Trophoblast cell (in vitro differentiated cells and primary cell): ENCODE data around the gene CENPO.

Source experiments
- DNase-seq, 2 donors: peaks; one replicate each; pipeline ENCODE4 v3.0.0-alpha.2; 2016
- H2AFZ ChIP-seq: 2 replicates; pipeline ENCODE4 v1.6.1; 2013; ENCODE audit warnings: low read length, moderate library complexity, mild to moderate bottlenecking; ENCODE audit not compliant: insufficient read depth, poor library complexity
- H2AK5ac ChIP-seq: 2 replicates; pipeline ENCODE4 v1.6.1; 2013; ENCODE audit warnings: mild to moderate bottlenecking, low read length
- H2BK120ac ChIP-seq: 2 replicates; pipeline ENCODE4 v1.6.1; 2013; ENCODE audit warnings: low read length, mild to moderate bottlenecking, moderate library complexity; ENCODE audit not compliant: insufficient read depth, poor library complexity
- H2BK12ac ChIP-seq: 2 replicates; pipeline ENCODE4 v1.6.1; 2013; ENCODE audit warnings: mild to moderate bottlenecking, low read length, moderate library complexity
- H2BK5ac ChIP-seq: 2 replicates; pipeline ENCODE4 v1.6.1; 2013; ENCODE audit warnings: low read length, low read depth, moderate library complexity, mild to moderate bottlenecking; ENCODE audit not compliant: poor library complexity
- H3K14ac ChIP-seq: 2 replicates; pipeline ENCODE4 v1.6.1; 2013; ENCODE audit warnings: mild to moderate bottlenecking, low read length
- H3K18ac ChIP-seq: 2 replicates; pipeline ENCODE4 v1.6.1; 2013; ENCODE audit warnings: mild to moderate bottlenecking, low read length
- H3K23ac ChIP-seq: 2 replicates; pipeline ENCODE4 v1.6.1; 2013; ENCODE audit warnings: low read length
- H3K27ac ChIP-seq: 2 replicates; pipeline ENCODE4 v1.5.1; 2013; ENCODE audit warnings: low read depth, mild to moderate bottlenecking, inconsistent platforms, low read length, moderate library complexity
- H3K27me3 ChIP-seq: 2 replicates; pipeline ENCODE4 v1.6.1; 2013; ENCODE audit warnings: inconsistent platforms, mild to moderate bottlenecking, low read length, moderate library complexity; ENCODE audit not compliant: insufficient read depth
- H3K36me3 ChIP-seq, 2 experiments: 1 replicate in 1 of 2; 2 replicates in 1 of 2; pipeline ENCODE4 v1.6.1; 2013; ENCODE audit warnings: low read length in 2 of 2, mild to moderate bottlenecking in 2 of 2, moderate library complexity in 1 of 2; ENCODE audit not compliant: insufficient read depth in 2 of 2, control insufficient read depth in 1 of 2
- H3K4ac ChIP-seq: 2 replicates; pipeline ENCODE4 v1.6.1; 2013; ENCODE audit warnings: low read depth, mild to moderate bottlenecking, low read length, moderate library complexity
- H3K4me1 ChIP-seq, 2 experiments: 1 replicate in 1 of 2; 2 replicates in 1 of 2; pipeline ENCODE4 v1.6.1; 2013; ENCODE audit warnings: low read length in 2 of 2, mild to moderate bottlenecking in 2 of 2, moderate library complexity in 1 of 2; ENCODE audit not compliant: insufficient read depth in 2 of 2, control insufficient read depth in 1 of 2
- H3K4me2 ChIP-seq: 2 replicates; pipeline ENCODE4 v1.6.1; 2013; ENCODE audit warnings: inconsistent platforms, mild to moderate bottlenecking, low read length, moderate library complexity
- H3K4me3 ChIP-seq: 2 replicates; pipeline ENCODE4 v1.5.1; 2013; ENCODE audit warnings: mild to moderate bottlenecking, low read depth, low read length, inconsistent platforms
- H3K79me1 ChIP-seq: one replicate; pipeline ENCODE4 v1.6.1; 2013; ENCODE audit warnings: low read length
- H3K79me2 ChIP-seq: 2 replicates; pipeline ENCODE4 v1.6.1; 2013; ENCODE audit warnings: low read length, mild to moderate bottlenecking; ENCODE audit not compliant: control insufficient read depth, insufficient read depth, poor library complexity
- H3K9ac ChIP-seq: 2 replicates; pipeline ENCODE4 v1.6.1; 2013; ENCODE audit warnings: mild to moderate bottlenecking, low read length
- H3K9me3 ChIP-seq: 2 replicates; pipeline ENCODE4 v1.6.1; 2013; ENCODE audit warnings: low read depth, mild to moderate bottlenecking, control low read depth, inconsistent platforms, low read length; ENCODE audit not compliant: insufficient read depth
- H4K12ac ChIP-seq: 2 replicates; pipeline ENCODE4 v1.6.1; 2013; ENCODE audit warnings: low read depth, mild to moderate bottlenecking, low read length, moderate library complexity
- H4K8ac ChIP-seq: 2 replicates; pipeline ENCODE4 v1.6.1; 2013; ENCODE audit warnings: low read depth, mild to moderate bottlenecking, low read length, moderate library complexity
- H4K91ac ChIP-seq: one replicate; pipeline ENCODE4 v1.6.1; 2013; ENCODE audit warnings: low read depth, mild to moderate bottlenecking, low read length, moderate library complexity
- WGBS: extraction: QIAGEN DNeasy Blood & Tissue Kit; methylation state at CpG from one replicate; pipeline ENCODE4 v1.1.7; 2013; ENCODE audit warnings: missing lambda C conversion rate; ENCODE audit not compliant: insufficient read length, insufficient coverage; ENCODE audit errors: extremely low coverage; 5-methylcytosine and 5-hydroxymethylcytosine counted together

Gene CENPO

DNA sequence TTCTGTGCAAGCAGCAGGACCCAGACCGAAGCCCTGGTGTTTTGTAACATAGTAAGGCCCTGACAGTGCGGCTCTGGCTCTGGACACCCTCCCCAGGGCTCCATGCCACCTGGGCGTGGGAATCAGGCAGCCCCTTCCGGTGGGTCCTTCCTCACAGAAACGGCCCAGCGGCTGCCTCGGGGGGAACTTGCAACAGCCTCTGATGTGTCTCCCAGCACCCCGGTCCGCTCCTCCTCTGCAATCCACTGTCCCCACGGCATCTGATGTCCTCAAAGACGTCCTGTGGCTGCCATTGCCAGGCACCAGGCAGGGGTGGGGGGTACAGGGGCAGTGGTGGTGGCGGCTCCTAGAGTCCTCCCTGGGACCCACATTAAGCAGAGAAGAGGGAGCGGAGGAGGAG lies 58.8 kb downstream of the CENPO start:
- Histone ChIP-seq H3K14ac (no peak overlapping the region), H3K23ac (no peak overlapping the region), H4K91ac (no peak overlapping the region), H2BK120ac (no peak overlapping the region), H3K18ac (no peak overlapping the region), H3K9ac (no peak overlapping the region), H3K36me3 (no peaks in the 10 kb centered on the region), H3K4me2 (no peak overlapping the region), H4K8ac (no peak overlapping the region), H3K4me1 (peaks cover 6% of the 10 kb centered on the region in 2 experiments), H3K79me2 (no peaks in the 10 kb centered on the region), H3K4me3 (no peak overlapping the region), H3K9me3 (peaks cover 13% of the 10 kb centered on the region), H3K27me3 (no peaks in the 10 kb centered on the region), H3K4ac (no peak overlapping the region), H2BK12ac (no peak overlapping the region), H2BK5ac (no peak overlapping the region), H3K79me1 (no peaks in the 10 kb centered on the region), H2AFZ (no peak overlapping the region), H2AK5ac (no peak overlapping the region), H4K12ac (no peak overlapping the region), H3K27ac (no peak overlapping the region)
- WGBS: no CpG with 5 or more reads among the region's 13 CpGs
- no peak for DNase-seq

DNA sequence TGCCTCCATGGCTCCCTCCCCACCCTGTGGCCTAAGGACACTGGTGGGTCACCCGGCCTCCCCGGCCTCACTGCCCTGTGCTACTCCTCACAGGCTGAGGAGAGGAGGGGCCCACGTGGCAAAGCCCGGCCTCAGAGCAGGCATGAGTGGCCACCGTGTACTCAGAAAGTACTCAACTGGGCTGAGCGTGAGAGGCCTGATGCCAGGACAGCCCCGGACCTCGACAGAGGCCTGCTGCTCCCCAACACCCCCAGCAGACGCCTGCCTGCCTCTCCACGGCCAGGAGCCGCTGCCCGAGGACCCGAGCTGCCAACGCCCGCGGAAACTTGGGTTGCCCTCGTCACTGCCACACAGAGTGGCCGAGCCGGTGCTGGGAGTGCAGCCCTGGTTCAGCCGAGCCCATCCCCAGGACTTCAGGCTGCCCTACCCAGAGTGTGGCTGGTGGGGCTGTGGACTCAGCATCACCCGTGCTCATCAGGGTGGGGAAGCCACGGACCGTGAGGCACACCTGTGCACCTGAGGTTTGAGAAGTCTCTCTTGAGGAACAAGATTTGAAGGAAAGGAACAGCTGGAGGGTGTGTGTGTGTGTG lies 59.3 kb downstream of the CENPO start:
- H3K4me1 ChIP-seq: peaks cover 6% of the 10 kb centered on the region in 2 experiments
- H3K14ac ChIP-seq: no peak overlapping the region
- H3K4me3 ChIP-seq: no peak overlapping the region
- H4K8ac ChIP-seq: no peak overlapping the region
- H3K36me3 ChIP-seq: no peaks in the 10 kb centered on the region
- no peaks in the 10 kb centered on the region for H3K27me3 ChIP-seq
- H3K79me2 ChIP-seq: no peaks in the 10 kb centered on the region
- no peaks in the 10 kb centered on the region for H3K79me1 ChIP-seq
- no peak overlapping the region for H2AFZ ChIP-seq
- no peak overlapping the region for H3K27ac ChIP-seq
- H2BK5ac ChIP-seq: no peak overlapping the region
- H3K9me3 ChIP-seq: peaks cover 10% of the 10 kb centered on the region
- no peak overlapping the region for H3K4ac ChIP-seq
- no peak overlapping the region for H2AK5ac ChIP-seq
- H4K91ac ChIP-seq: no peak overlapping the region
- H3K9ac ChIP-seq: no peak overlapping the region
- no peak overlapping the region for H2BK12ac ChIP-seq
- DNase-seq: no peak
- no peak overlapping the region for H4K12ac ChIP-seq
- H3K23ac ChIP-seq: no peak overlapping the region
- WGBS: no CpG with 5 or more reads among the region's 23 CpGs
- H3K18ac ChIP-seq: no peak overlapping the region
- H2BK120ac ChIP-seq: no peak overlapping the region
- no peak overlapping the region for H3K4me2 ChIP-seq

DNA sequence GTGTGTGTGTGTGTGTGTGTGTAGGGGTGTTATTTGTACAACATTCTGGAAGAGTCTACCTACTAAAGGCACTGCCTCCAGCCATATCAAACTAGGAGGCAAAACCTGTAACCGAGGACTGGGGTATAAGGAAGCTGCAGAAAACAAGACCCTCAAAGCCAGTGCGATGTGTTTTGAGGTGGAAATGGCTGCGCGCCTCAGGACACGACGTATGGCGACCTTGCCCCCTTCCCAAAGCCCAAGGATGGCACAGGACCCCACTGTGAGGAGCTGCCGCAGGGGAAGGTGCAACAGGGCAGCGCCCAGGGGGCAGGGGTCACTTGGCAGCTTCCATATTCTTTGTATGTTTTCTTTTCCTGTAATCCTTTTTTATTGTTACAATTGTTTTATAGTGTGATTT lies 59.8 kb downstream of the CENPO start:
- WGBS: no CpG with 5 or more reads among the region's 9 CpGs
- Histone ChIP-seq H3K23ac (no peak overlapping the region), H3K14ac (no peak overlapping the region), H3K4me3 (no peak overlapping the region), H3K9me3 (peaks cover 8% of the 10 kb centered on the region), H4K12ac (no peak overlapping the region), H3K36me3 (no peaks in the 10 kb centered on the region), H2BK12ac (no peak overlapping the region), H3K4me1 (peaks cover 6% of the 10 kb centered on the region in 2 experiments), H2BK5ac (no peak overlapping the region), H2AK5ac (no peak overlapping the region), H4K91ac (no peak overlapping the region), H3K9ac (no peak overlapping the region), H2AFZ (no peak overlapping the region), H3K79me1 (no peaks in the 10 kb centered on the region), H3K79me2 (no peaks in the 10 kb centered on the region), H2BK120ac (no peak overlapping the region), H3K4me2 (no peak overlapping the region), H4K8ac (no peak overlapping the region), H3K18ac (no peak overlapping the region), H3K27ac (no peak overlapping the region), H3K4ac (no peak overlapping the region), H3K27me3 (no peaks in the 10 kb centered on the region)
- DNase-seq: no peak

DNA sequence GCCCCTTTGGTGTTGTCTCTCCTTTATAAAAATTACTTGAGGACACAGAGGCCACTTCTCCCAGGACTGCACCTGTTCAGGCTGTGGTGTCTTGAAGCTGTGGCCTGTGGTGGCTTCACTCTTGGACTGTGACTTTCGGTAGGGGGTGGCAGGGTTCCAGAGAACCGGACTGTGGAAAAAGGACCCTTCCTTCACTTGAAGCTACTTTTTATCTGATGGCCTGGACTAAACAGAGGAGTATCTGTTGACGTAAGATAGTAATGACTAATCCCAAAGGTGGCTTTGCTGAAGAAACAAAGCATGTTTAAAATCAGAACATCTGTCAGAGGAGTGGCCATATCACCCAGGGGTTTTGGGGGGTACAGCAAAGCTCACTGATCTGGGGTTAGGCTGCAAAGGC lies 60.8 kb downstream of the CENPO start:
- Histone ChIP-seq H3K27ac (no peak overlapping the region), H2BK120ac (no peak overlapping the region), H3K79me1 (no peaks in the 10 kb centered on the region), H3K9me3 (peaks cover 2% of the 10 kb centered on the region), H2AFZ (no peak overlapping the region), H2AK5ac (no peak overlapping the region), H3K18ac (no peak overlapping the region), H3K9ac (no peak overlapping the region), H3K4me3 (no peak overlapping the region), H3K4ac (no peak overlapping the region), H4K91ac (no peak overlapping the region), H3K36me3 (no peaks in the 10 kb centered on the region), H3K14ac (no peak overlapping the region), H4K8ac (no peak overlapping the region), H3K4me2 (no peak overlapping the region), H3K27me3 (no peaks in the 10 kb centered on the region), H3K23ac (no peak overlapping the region), H3K79me2 (no peaks in the 10 kb centered on the region), H4K12ac (no peak overlapping the region), H2BK5ac (no peak overlapping the region), H2BK12ac (no peak overlapping the region), H3K4me1 (peaks cover 6% of the 10 kb centered on the region in 2 experiments)
- DNase-seq: peak in 1 of 2 donors; percentile 21
- no CpG with 5 or more reads among the region's 3 CpGs for WGBS
